Upper lobe of left lung (tissue), 4 donors: Measurements from ENCODE around the gene CXorf58.

Experiments
- CTCF ChIP-seq, 6 experiments: fragments of 450-650 bp in 4 of 6; fragments of 200-600 bp in 2 of 6; sonication (generic) in 2 of 6; IDR thresholded peaks; one replicate each; pipeline ENCODE4 v1.5.1; 2016 to 2019; ENCODE audit warnings: antibody characterized with exemption in 6 of 6
- POLR2AphosphoS5 ChIP-seq, 2 donors: sonication (generic); formaldehyde crosslinking; IDR thresholded peaks; one replicate each; pipeline ENCODE4 v1.5.1; 2017; ENCODE audit warnings: antibody characterized with exemption in 2 of 2

- TF ChIP-seq CTCF (IDR thresholded peaks at IDR 0.05) (no peak), POLR2AphosphoS5 (IDR thresholded peaks at IDR 0.05) (peak; percentile 34 to 48)
Measured at GRCh38 chrX:23901060-23901459, 6.7 kb upstream of the CXorf58 start.
